ENCODE data around the gene TNPO1. TPM values are rescaled to one million over a fixed set of nuclear protein-coding genes. Genes with fewer than 3 reads are reported as not detected.
"Not testable (repeated sequence)": the region's sequence is repeated elsewhere in the genome, so short reads cannot be mapped to it uniquely, and the experiment has no call there.

The TNPO1 gene
- total and polyA plus RNA-seq, 2 of the 13 experiments (the other 11 are each of a cell fraction or from before 2014, with no cell fraction given), result 26.7 to 123 TPM

DNA sequence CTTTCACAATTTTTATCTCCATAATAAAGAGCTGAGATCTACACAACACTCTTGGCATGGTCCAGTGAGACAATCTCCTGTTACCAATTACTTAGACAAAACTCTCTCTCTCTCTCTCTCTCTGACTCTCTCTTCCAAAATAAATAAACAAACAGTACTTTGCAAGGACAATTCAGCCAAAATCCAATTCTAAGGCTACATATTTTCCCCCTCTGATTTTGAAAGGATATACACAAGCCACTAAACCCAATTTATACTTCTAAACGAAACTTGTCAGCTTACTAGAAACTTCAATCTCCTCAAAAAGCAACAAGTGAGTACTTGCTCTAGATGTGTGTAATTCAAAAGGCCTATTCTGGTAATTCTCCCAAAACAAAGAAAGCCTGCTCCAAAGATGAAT is 26.3 kb upstream of the TNPO1 start:
- no peak overlapping the region for H3K9ac ChIP-seq (ENCODE audit: insufficient read depth, low read depth, low read length)
- no peak for TF ChIP-seq ZNF562 (CRISPR knock-in tag; IDR thresholded peaks at IDR 0.05; ENCODE audit: borderline replicate concordance)
- no peak for TF ChIP-seq NCOR1 (IDR thresholded peaks at IDR 0.05; ENCODE audit: borderline replicate concordance, low read length)
- no peak for TF ChIP-seq ZSCAN22 (CRISPR knock-in tag; IDR thresholded peaks at IDR 0.05)
- no peak for DNase-seq (ENCODE audit: low spot score)
- no peaks in the 10 kb centered on the region for H3K27me3 ChIP-seq (ENCODE audit: control insufficient read depth in 1 of 2, insufficient read depth in 2 of 2, low read length in 2 of 2)
- H3K4me2 ChIP-seq (ENCODE audit: low read depth, low read length), result no peak overlapping the region
- H3K79me2 ChIP-seq (ENCODE audit: insufficient read depth, low read length), result no peaks in the 10 kb centered on the region
- no peak overlapping the region for H2AFZ ChIP-seq (ENCODE audit: low read length)
- WGBS (ENCODE audit: low lambda C conversion rate), result 3% methylated on average over 1 of the region's 1 CpG
- H3K4me1 ChIP-seq (ENCODE audit: insufficient read depth, low read length), result no peaks in the 10 kb centered on the region
- no peaks in the 10 kb centered on the region for H3K36me3 ChIP-seq (replicated peaks in 1 of 2; ENCODE audit: control insufficient read depth in 1 of 2, insufficient read depth in 2 of 2, low read length in 2 of 2)
- H4K20me1 ChIP-seq (ENCODE audit: insufficient read depth, low read length), result no peaks in the 10 kb centered on the region
- in situ Hi-C loops (cut with HindIII; ENCODE audit: extremely low pct_ligation_motif_present, low pct_unique_long_range_greater_than_20kb), result no loop called here
- no peak overlapping the region for H3K27ac ChIP-seq (ENCODE audit: extremely low read length, insufficient read depth, low read length)
- intact Hi-C loops (cut with micrococcal nuclease; ENCODE audit: unreplicated experiment), result no loop called here
- POLR2A ChIA-PET, result no interaction called here
- H3K4me3 ChIP-seq (replicated peaks in 1 of 3; ENCODE audit: insufficient read depth in 1 of 3, low read depth in 2 of 3, low read length in 3 of 3), result no peak overlapping the region
- H3K9me3 ChIP-seq (ENCODE audit: low read length), result no peaks in the 10 kb centered on the region
- no peak for FAIRE-seq
- ATAC-seq, result no peak
- no TSS peak for BruUV-seq (replicated peaks)
- CTCF ChIA-PET (ENCODE audit: low intra/inter-chr PET ratio, low total read pairs), result no interaction called here

DNA sequence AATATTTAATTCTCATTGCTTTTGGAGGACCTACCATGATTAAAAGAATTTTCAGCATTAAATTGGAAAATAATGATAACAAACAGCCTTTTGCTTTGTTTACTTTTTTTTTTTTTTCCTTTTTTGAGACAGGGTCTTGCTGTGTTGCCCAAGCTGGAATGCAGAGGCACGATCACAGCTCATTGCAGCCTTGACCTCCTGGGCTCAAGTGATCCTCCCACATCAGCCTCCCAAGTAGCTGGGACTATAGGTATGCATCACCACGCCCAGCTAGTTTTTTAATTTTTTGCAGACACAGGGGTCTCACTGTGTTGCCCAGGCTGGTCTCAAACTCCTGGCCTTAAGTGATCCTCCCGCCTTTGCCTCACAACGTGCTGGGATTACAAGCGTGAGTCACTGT is 23.8 kb upstream of the TNPO1 start:
- H3K9me3 ChIP-seq (ENCODE audit: low read length); intact Hi-C loops (cut with micrococcal nuclease; ENCODE audit: unreplicated experiment); ATAC-seq; H3K27ac ChIP-seq (ENCODE audit: extremely low read length, insufficient read depth, low read length); POLR2A ChIA-PET; H3K4me1 ChIP-seq (ENCODE audit: insufficient read depth, low read length); H3K4me3 ChIP-seq (replicated peaks in 1 of 3; ENCODE audit: insufficient read depth in 1 of 3, low read depth in 2 of 3, low read length in 3 of 3); H4K20me1 ChIP-seq (ENCODE audit: insufficient read depth, low read length); CTCF ChIA-PET (ENCODE audit: low intra/inter-chr PET ratio, low total read pairs); H3K36me3 ChIP-seq (replicated peaks in 1 of 2; ENCODE audit: control insufficient read depth in 1 of 2, insufficient read depth in 2 of 2, low read length in 2 of 2); H2AFZ ChIP-seq (ENCODE audit: low read length); H3K4me2 ChIP-seq (ENCODE audit: low read depth, low read length); H3K79me2 ChIP-seq (ENCODE audit: insufficient read depth, low read length); in situ Hi-C loops (cut with HindIII; ENCODE audit: extremely low pct_ligation_motif_present, low pct_unique_long_range_greater_than_20kb); DNase-seq (ENCODE audit: low spot score); H3K9ac ChIP-seq (ENCODE audit: insufficient read depth, low read depth, low read length); H3K27me3 ChIP-seq (ENCODE audit: control insufficient read depth in 1 of 2, insufficient read depth in 2 of 2, low read length in 2 of 2); FAIRE-seq; BruUV-seq (replicated peaks): not testable (repeated sequence)
- 0 out of 2 replicates have a peak, but pooled peaks have one; percentile 20 for TF ChIP-seq ZNF121 (CRISPR knock-in tag; IDR thresholded peaks at IDR 0.05)
- WGBS (ENCODE audit: low lambda C conversion rate), result 15% methylated on average over 5 of the region's 5 CpGs
